Ovary (tissue), 3 donors: ENCODE results near the gene ALDH3A2.

ENCODE experiments used
- CTCF ChIP-seq, 3 donors: fragments of 450-650 bp in 2 of 3; fragments of 200-600 bp in 1 of 3; IDR thresholded peaks; one replicate each; pipeline versions ENCODE4 v1.5.1 to v1.8.0; 2016 to 2022; ENCODE audit warnings: antibody characterized with exemption in 3 of 3, mild to moderate bottlenecking in 1 of 3
- POLR2A ChIP-seq: fragments of 450-650 bp; IDR thresholded peaks from one replicate; pipeline ENCODE4 v1.6.1; 2017; ENCODE audit warnings: antibody characterized with exemption, mild to moderate bottlenecking, moderate library complexity
- donor health status: DM: no; HTN: no; CAD: no.

- TF ChIP-seq POLR2A: no peak
- no peak for TF ChIP-seq CTCF (IDR thresholded peaks at IDR 0.05)
These were observed 60.1 kb downstream of the ALDH3A2 start for GRCh38 chr17:19708431-19709175.
